Esophagus squamous epithelium (tissue), 4 donors: Measurements from ENCODE around the gene NUP133.

Source experiments
- CTCF ChIP-seq, 6 experiments: fragments of 450-650 bp in 4 of 6; fragments of 200-600 bp in 2 of 6; sonication (generic) in 2 of 6; IDR thresholded peaks; one replicate each; pipeline ENCODE4 v1.5.1; 2016 to 2019; ENCODE audit warnings: antibody characterized with exemption in 6 of 6, mild to moderate bottlenecking in 4 of 6, moderate library complexity in 4 of 6
- POLR2A ChIP-seq, 4 donors: fragments of 450-650 bp; IDR thresholded peaks; one replicate each; pipeline ENCODE4 v1.6.1; 2017; ENCODE audit warnings: antibody characterized with exemption in 4 of 4, mild to moderate bottlenecking in 4 of 4, moderate library complexity in 3 of 4

- TF ChIP-seq CTCF (IDR thresholded peaks at IDR 0.05) (no peak), POLR2A (IDR thresholded peaks at IDR 0.05) (no peak)
Observed at GRCh38 chr1:229425564-229426159, 82.5 kb downstream of the NUP133 start.
